WTC11 (cell line): Measurements from ENCODE around the gene LYPLA2.

ENCODE experiments used
- ARID4B ChIP-seq: sonication (generic); formaldehyde crosslinking; IDR thresholded peaks from 2 replicates; pipeline ENCODE4 v1.8.0; 2023; ENCODE audit warnings: missing genetic modification reagents, mild to moderate bottlenecking, borderline replicate concordance
- CTCF ChIP-seq: fragments of 200-600 bp; IDR thresholded peaks from 2 replicates; pipeline ENCODE4 v1.8.0; 2022; ENCODE audit warnings: antibody characterized with exemption
- ETV6 ChIP-seq: sonication (generic); formaldehyde crosslinking; IDR thresholded peaks from 2 replicates; pipeline ENCODE4 v1.8.1; 2022; ENCODE audit warnings: mild to moderate bottlenecking, missing genetic modification reagents
- FOXP1 ChIP-seq: sonication (generic); formaldehyde crosslinking; IDR thresholded peaks from 2 replicates; pipeline ENCODE4 v1.8.0; 2022; ENCODE audit warnings: missing genetic modification reagents, mild to moderate bottlenecking, moderate library complexity, borderline replicate concordance
- GABPB1 ChIP-seq: sonication (generic); formaldehyde crosslinking; IDR thresholded peaks from 2 replicates; pipeline ENCODE4 v1.8.1; 2023; ENCODE audit warnings: mild to moderate bottlenecking, missing genetic modification reagents

- TF ChIP-seq ETV6 = no peak
- no peak for TF ChIP-seq FOXP1 (CRISPR knock-in tag)
- no peak for TF ChIP-seq CTCF
- TF ChIP-seq GABPB1 (CRISPR knock-in tag) = no peak
- TF ChIP-seq ARID4B (CRISPR knock-in tag) = no peak
Measured at GRCh38 chr1:23791516-23792047, 637 bp downstream of the LYPLA2 start.
